Mesodermal cell (in vitro differentiated cells): ENCODE measurements around the gene IGSF9. TPM values are rescaled to one million over a fixed set of nuclear protein-coding genes. Genes with fewer than 3 reads are reported as not detected.
A peak's percentile ranks its signal among the peaks of the same experiment; 100 is the strongest.

Experiments
- H3K27ac ChIP-seq: 2 replicates; pipeline ENCODE4 v1.7.0; 2013; ENCODE audit warnings: mild to moderate bottlenecking, low read depth, low read length, moderate library complexity; ENCODE audit not compliant: severe bottlenecking
- H3K36me3 ChIP-seq: 2 replicates; pipeline ENCODE4 v1.7.1; 2013; ENCODE audit warnings: mild to moderate bottlenecking, low read length, moderate library complexity; ENCODE audit not compliant: control insufficient read depth, insufficient read depth
- H3K4me1 ChIP-seq: one replicate; pipeline ENCODE4 v1.7.1; 2013; ENCODE audit warnings: mild to moderate bottlenecking, low read length; ENCODE audit not compliant: insufficient read depth, control insufficient read depth, poor library complexity, severe bottlenecking
- H3K4me3 ChIP-seq: 2 replicates; pipeline ENCODE4 v1.7.0; 2013; ENCODE audit warnings: low read length, control low read depth, mild to moderate bottlenecking; ENCODE audit not compliant: insufficient read depth, poor library complexity, severe bottlenecking; ENCODE audit errors: extremely low read depth
- H3K9me3 ChIP-seq: 2 replicates; pipeline ENCODE4 v1.7.1; 2013; ENCODE audit warnings: mild to moderate bottlenecking, low read length, moderate library complexity; ENCODE audit not compliant: control insufficient read depth
- WGBS, 2 experiments: methylation state at CpG; one replicate each; pipeline ENCODE4 v1.1.5; 2013; ENCODE audit warnings: missing lambda C conversion rate in 2 of 2; ENCODE audit not compliant: insufficient coverage in 2 of 2; 5-methylcytosine and 5-hydroxymethylcytosine counted together
- polyA plus RNA-seq, 2 experiments: library from polyadenylated mRNA; stranded (reverse); fragments of 50-300 nt; gene quantifications; one replicate each; pipeline ENCODE4 v1.2.3, GENCODE V29; 2013

IGSF9 gene
- polyA plus RNA-seq (2013, experiment 1 of 2): 7.6 TPM
- polyA plus RNA-seq (2013, experiment 2 of 2): 5.3 TPM

- Histone ChIP-seq H3K36me3 (no peaks in the 10 kb centered on the region), H3K4me1 (peaks cover 18% of the 10 kb centered on the region), H3K4me3 (peak within 1 kb of the TSS; percentile 56), H3K9me3 (no peaks in the 10 kb centered on the region), H3K27ac (no peak within 1 kb of the TSS)
- 3% methylated on average over 27 to 49 of the region's 58 CpGs for WGBS, 2 experiments
These were observed at the start of gene IGSF9 for GRCh38 chr1:159945483-159946241. TSS of gene IGSF9 (minus strand) at chr1:159945613. CDS start at chr1:159943454, 2,159 bp downstream.

GRCh38 chr1:159994896-159995295 is 49.5 kb upstream of the IGSF9 start:
- H3K36me3 ChIP-seq: no peaks in the 10 kb centered on the region
- peaks cover 8% of the 10 kb centered on the region for H3K4me1 ChIP-seq
- H3K27ac ChIP-seq: no peak overlapping the region
- WGBS, 2 experiments: 80 to 91% methylated on average over 2 of the region's 2 CpGs
- H3K4me3 ChIP-seq: no peak overlapping the region
- peaks cover 5% of the 10 kb centered on the region for H3K9me3 ChIP-seq

GRCh38 chr1:159993911-159994310 is 48.5 kb upstream of the IGSF9 start:
- WGBS, 2 experiments: no CpG with 5 or more reads among the region's 2 CpGs
- peaks cover 8% of the 10 kb centered on the region for H3K4me1 ChIP-seq

GRCh38 chr1:159992161-159992560 is 46.7 kb upstream of the IGSF9 start:
- no peaks in the 10 kb centered on the region for H3K36me3 ChIP-seq
- 71% methylated on average over 1 of the region's 1 CpG; no CpG with 5 or more reads in 1 of the 2 experiments for WGBS, 2 experiments
- peaks cover 5% of the 10 kb centered on the region for H3K9me3 ChIP-seq
- H3K4me3 ChIP-seq: no peak overlapping the region
- H3K27ac ChIP-seq: no peak overlapping the region
- peaks cover 8% of the 10 kb centered on the region for H3K4me1 ChIP-seq

More at GRCh38 chr1:159993911-159994310, 48.5 kb upstream of the IGSF9 start:
- H3K36me3 ChIP-seq: no peaks in the 10 kb centered on the region
- peaks cover 5% of the 10 kb centered on the region for H3K9me3 ChIP-seq
- no peak overlapping the region for H3K27ac ChIP-seq
- no peak overlapping the region for H3K4me3 ChIP-seq

- H3K4me1 ChIP-seq: peaks cover 7% of the 10 kb centered on the region
- no peak overlapping the region for H3K4me3 ChIP-seq
- no peak overlapping the region for H3K27ac ChIP-seq
- H3K36me3 ChIP-seq: no peaks in the 10 kb centered on the region
- 67 to 94% methylated on average over 2 to 4 of the region's 4 CpGs for WGBS, 2 experiments
- peaks cover 5% of the 10 kb centered on the region for H3K9me3 ChIP-seq
These were observed 46.1 kb upstream of the IGSF9 start for GRCh38 chr1:159991513-159991912.

- H3K4me3 ChIP-seq: no peak overlapping the region
- H3K36me3 ChIP-seq: no peaks in the 10 kb centered on the region
- WGBS, 2 experiments: 93 to 95% methylated on average over 3 of the region's 5 CpGs
- peaks cover 2% of the 10 kb centered on the region for H3K4me1 ChIP-seq
- no peaks in the 10 kb centered on the region for H3K9me3 ChIP-seq
- H3K27ac ChIP-seq: no peak overlapping the region
These were observed 44.6 kb upstream of the IGSF9 start for GRCh38 chr1:159990005-159990404.

GRCh38 chr1:159989581-159989980 is 44.2 kb upstream of the IGSF9 start:
- H3K36me3 ChIP-seq: no peaks in the 10 kb centered on the region
- H3K27ac ChIP-seq: no peak overlapping the region
- peaks cover 2% of the 10 kb centered on the region for H3K4me1 ChIP-seq
- WGBS, 2 experiments: 72 to 88% methylated on average over 2 to 3 of the region's 3 CpGs
- no peaks in the 10 kb centered on the region for H3K9me3 ChIP-seq
- H3K4me3 ChIP-seq: no peak overlapping the region

- no peak overlapping the region for H3K4me3 ChIP-seq
- no peak overlapping the region for H3K27ac ChIP-seq
- H3K36me3 ChIP-seq: no peaks in the 10 kb centered on the region
- WGBS, 2 experiments: 82 to 100% methylated on average over 1 of the region's 1 CpG
- peaks cover 2% of the 10 kb centered on the region for H3K4me1 ChIP-seq
- H3K9me3 ChIP-seq: no peaks in the 10 kb centered on the region
These were observed 42.6 kb upstream of the IGSF9 start for GRCh38 chr1:159988006-159988405.

- 84 to 92% methylated on average over 2 to 4 of the region's 4 CpGs for WGBS, 2 experiments
- Histone ChIP-seq H3K36me3 (no peaks in the 10 kb centered on the region), H3K9me3 (no peaks in the 10 kb centered on the region)
These were observed 41.8 kb upstream of the IGSF9 start for GRCh38 chr1:159987186-159987585.

GRCh38 chr1:159986531-159986930 is 41.1 kb upstream of the IGSF9 start:
- Histone ChIP-seq H3K27ac (no peak overlapping the region), H3K36me3 (no peaks in the 10 kb centered on the region), H3K9me3 (no peaks in the 10 kb centered on the region), H3K4me1 (no peaks in the 10 kb centered on the region), H3K4me3 (no peak overlapping the region)
- WGBS, 2 experiments: 100% methylated on average over 1 of the region's 1 CpG; no CpG with 5 or more reads in 1 of the 2 experiments

More at GRCh38 chr1:159987186-159987585, 41.8 kb upstream of the IGSF9 start:
- Histone ChIP-seq H3K4me1 (no peaks in the 10 kb centered on the region), H3K4me3 (no peak overlapping the region), H3K27ac (no peak overlapping the region)

GRCh38 chr1:159986093-159986492 is 40.7 kb upstream of the IGSF9 start:
- Histone ChIP-seq H3K27ac (no peak overlapping the region), H3K9me3 (no peaks in the 10 kb centered on the region)
- no CpG with 5 or more reads among the region's 2 CpGs for WGBS, 2 experiments

More at GRCh38 chr1:159986093-159986492, 40.7 kb upstream of the IGSF9 start:
- Histone ChIP-seq H3K4me1 (no peaks in the 10 kb centered on the region), H3K4me3 (no peak overlapping the region), H3K36me3 (no peaks in the 10 kb centered on the region)
